NCI-H2171 treated with DMSO at 0.1 percent for 48 hours (cell line): ENCODE data around the gene PRIMA1.
A peak's percentile ranks its signal among the peaks of the same experiment; 100 is the strongest.
"Not testable (repeated sequence)": the region's sequence is repeated elsewhere in the genome, so short reads cannot be mapped to it uniquely, and the experiment has no call there.

Experiments
- DNase-seq: peaks from one replicate; lab custom pipeline; 2025; lab: John Stamatoyannopoulos, UW

PRIMA1 gene, protein sequence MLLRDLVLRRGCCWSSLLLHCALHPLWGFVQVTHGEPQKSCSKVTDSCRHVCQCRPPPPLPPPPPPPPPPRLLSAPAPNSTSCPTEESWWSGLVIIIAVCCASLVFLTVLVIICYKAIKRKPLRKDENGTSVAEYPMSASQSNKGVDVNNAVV

DNA sequence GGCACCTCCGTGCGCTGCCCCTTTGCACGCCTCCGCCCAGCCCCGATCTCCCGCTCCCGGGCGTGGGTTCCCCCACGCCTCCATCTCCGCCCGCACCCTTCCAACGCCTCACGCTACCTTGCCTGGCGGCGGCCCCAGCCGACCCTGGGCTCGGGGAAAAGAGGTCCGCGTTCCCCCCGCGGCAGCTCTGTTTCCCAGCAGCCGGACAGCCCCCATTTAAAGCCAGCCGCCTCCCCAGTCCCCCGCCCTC lies at the start of gene PRIMA1:
Gene PRIMA1 (minus strand): TSS at position 193 of the 250 bp plus-strand sequence. CDS start 767 bp downstream, outside the sequence.
- DNase-seq, result no peak

DNA sequence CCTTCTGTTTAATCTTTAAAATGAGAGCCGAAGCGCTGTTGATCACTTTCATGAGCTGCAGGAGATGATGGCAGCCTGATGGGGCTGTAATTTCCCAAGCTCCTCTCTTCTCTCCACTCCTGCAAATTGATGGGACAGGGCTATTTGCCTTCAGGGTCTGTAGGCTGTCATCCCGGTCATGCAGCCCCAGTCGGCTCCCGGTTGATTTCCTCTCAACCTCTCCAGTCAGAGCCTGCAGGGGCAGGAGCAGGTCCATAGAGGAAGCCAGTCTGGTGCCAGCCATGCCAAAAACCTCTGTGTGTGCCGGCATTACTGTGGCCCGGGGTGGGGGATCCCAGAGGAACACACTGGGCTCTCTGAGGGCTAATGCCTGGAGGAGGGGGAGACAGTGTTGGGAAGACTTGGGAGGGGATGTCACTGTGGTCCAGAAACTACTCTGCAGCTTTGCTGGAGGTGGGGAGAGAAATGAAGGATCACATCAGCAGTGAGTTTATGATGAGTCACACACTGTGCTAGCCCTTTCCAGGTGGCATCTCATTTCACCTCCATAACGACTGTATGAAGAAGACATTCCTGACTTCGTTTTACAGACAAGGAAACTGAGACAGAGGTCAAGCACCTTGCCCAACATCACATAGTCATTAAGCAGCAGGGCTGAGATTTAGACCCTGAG lies 46.5 kb upstream of the PRIMA1 start:
- DNase-seq, result no peak

DNA sequence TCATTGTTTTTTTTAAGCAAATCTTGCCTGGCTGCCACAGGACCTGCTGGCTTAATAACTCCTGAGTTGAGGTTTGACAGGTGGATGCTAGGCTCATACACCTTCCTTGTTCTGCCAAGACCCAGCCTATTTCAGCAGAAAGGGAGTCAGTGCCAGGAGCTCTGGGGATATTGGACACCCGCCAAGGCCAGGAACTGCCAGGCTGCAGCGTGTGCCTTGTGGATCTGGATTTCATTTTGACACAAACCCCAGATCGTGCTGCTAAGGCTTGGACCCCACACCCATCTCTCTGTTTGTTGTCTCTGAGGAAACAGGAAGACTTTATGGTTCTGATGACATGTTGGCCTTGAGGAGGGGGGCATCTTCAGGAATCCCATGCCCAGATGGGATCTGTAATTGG lies 44.4 kb upstream of the PRIMA1 start:
- DNase-seq, result peak; percentile 99

DNA sequence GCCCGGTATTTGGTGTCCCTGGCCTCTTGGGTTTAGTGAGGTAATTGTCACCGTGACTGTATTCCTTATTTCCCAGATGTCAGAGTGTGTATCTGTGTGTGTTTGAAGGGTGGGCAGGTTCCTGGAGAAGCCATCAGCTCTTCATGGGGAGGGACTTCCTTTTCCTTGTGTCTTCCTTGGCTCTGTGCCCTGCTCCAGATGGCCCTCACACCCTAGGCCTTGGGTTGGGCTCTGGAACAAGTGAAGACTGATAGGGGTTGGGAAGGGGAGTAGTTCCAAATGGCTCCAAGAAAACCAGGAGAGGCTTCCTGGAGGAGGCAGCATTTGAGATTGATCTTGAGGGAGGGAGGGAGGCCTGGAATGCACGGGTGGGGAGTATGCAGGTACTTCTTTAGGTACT lies 43.8 kb upstream of the PRIMA1 start:
- DNase-seq, result peak; percentile 99

DNA sequence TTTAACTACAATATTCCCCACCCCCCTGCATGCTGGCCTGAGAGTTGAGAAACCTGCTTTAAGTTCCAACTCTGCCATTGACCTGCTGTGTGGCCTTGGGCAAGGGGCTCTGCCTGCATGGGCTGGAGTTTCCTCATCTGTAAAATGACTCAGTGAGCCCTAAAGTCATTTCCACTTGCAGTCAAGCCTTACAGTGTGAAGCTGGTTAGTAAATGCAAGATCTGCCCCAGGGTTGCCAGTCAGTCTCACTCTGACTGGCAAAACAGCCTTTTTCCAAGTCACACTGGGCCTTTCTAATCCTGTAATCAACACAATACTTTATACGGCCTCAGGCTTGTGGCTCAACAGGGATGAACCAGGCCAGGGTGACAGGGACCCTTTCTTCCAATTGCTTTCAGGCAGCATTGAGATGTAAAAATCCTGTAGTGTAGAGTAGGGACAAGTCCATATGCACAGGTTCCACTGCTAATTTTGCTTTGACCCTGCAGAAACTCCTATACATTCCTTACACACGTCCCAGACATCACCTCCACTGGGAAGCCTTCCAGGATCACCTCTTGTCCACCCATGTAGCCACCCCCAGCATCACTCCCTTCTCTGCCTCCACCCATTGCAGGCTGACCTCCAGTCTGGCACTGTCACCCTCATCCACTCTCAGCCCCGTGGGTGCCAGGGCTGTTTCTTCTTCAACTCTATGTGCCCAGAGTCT lies 42.6 kb upstream of the PRIMA1 start:
- DNase-seq, result no peak

DNA sequence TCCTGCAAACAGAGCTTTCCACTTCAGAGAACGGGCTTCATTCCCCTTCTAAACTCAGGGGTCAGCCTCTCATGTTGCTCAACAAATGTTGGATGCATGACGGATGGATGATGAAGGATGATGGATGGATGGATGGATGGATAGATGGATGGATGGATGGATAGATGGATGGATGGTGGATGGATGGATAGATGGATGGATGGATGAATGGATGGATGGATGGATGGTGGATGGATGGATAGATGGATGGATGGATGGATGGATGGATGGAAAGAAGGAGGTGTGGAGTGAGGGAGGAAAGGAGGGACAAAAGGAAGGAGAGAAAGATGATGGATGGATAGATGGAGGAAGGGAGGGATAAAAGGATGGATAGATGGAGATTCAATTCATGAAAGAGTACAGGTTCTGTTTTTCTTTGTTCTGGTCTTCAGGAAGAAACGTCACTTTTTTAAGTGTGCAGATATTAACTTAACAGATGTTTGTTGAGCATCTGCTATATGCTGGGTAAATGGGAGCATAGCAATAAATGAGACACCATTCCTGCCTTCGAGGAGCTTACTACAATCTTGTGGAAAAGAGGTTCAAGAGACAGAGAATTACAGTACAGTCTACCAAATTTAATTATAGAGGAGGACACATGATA lies 41.7 kb upstream of the PRIMA1 start:
- no peak for DNase-seq

DNA sequence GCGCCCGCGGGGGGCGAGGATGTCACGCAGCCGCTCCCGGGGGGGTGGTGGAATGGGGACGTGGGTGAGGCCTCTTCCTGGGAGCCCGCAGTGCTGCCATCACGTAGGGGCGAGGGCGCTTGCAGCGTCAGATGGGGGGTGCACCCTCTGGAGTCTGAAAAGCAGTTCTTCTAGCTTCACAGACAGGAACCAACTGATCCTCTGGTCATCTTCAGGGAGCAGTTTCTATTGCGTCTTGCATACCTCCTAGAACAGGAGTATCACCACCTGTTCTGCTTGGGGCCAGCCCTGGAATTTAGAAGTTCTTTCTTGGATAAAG lies 36.9 kb upstream of the PRIMA1 start:
- no peak for DNase-seq

DNA sequence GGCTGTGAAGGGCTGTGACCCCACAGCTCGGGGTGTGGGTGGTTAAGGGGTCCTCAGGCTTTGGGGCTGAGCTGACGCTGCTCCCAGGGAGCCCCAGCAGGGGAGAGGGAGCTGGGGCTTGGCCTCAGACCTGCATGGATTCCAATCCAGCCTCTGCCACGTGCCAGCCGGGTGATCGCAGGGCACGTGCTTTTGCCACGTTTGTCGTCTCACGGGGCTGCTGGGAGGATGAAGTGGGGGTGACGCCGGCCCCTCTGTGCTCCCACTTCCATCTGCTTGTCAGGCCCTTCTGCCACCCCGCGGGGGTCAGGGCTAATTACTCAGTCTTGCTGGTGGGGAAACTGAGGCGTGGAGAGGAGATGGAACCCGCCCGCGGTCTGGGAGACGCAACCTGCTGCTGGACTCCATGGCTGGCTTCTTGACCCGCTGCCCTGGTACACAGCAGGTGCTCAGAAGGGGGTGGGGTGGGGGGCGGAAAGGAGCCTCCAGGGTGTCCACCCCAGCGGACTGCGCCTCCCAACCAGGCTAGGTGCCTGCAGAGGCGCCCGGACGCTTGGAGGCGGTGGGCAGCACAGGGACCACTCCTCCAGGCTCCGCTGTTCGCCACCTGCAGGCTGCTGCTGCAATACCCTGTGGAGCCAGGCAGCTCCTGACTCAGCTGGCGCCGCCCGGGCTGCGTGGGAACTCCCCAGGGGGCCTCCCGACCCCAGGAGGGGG lies 36.4 kb upstream of the PRIMA1 start:
- peak; percentile 12 for DNase-seq

DNA sequence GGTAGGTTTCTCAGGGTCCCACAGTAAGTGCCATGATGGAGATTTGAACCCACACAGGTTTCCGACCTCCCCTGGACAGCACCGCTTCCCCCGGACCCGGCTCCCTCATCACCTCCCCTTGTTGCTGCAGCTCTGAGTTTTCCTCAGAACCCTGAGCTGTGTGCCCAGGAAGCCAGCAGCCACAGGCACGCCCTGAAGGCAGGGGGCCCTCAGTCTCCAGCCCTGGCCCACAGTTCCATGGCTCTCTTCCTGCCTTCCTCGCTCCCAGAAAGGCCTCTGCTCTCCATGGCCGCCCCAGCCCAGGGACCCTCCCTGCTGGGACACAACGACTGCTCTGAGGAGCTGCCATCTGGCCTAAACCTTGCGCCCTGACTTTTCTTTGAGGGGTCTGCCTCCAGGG lies 35.8 kb upstream of the PRIMA1 start:
- DNase-seq, result no peak

DNA sequence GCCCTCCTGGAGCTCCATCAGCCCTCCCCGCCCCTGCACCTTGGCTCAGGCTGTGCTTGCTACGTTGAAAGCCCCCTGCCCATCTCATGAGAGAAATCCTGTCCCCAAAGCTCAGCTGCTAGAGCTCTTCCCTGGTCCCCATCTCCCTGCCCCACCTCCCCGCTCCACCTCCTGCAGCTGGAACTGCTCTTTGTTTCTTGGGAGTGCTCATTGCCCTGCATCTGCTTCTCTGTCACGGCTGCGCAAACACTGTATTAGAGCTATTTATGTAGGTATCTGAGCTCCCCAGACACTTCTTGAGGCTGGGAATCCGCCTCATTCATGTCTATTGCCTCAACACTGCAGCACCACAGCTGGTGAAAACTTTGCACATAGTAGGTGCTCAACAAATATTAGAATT lies 32.8 kb upstream of the PRIMA1 start:
- DNase-seq, result no peak

DNA sequence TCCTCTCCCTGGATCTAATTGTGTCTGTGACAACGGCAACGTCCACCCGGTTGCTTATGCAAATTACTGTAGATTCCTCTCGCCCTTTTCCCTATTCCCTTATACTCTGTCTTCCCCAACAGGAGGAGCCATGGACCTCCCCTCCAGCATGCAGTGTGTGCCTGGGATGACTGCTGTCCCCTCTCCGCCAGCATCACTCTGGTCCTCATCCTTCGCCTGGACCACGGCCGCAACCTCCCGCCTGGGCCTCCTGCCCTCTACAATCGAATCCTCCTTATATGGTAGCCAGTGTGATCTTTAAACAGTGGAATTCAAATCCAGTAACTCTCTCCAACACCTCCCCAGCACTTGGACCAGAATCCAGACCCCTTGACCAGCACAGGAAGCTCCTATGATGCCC lies 30.6 kb upstream of the PRIMA1 start:
- no peak for DNase-seq

DNA sequence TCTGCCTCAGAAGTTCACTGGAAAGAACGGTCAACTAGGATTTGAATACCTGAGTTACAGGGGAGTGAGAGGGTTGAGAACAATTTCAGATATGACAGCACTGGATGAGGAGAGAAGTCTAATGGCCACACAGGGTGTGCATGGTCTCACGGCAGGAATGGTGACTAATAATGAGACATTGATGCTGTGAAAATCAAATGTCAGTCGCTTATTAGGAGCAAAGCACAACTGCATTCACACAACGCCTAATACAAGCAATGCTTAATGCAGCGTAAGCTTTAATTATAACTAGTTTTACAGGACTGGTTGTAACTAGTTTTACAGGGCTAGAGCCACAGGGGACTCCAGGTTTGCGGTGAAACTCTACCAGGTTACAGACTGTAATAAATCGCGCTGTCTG lies 23.4 kb upstream of the PRIMA1 start:
- no peak for DNase-seq

DNA sequence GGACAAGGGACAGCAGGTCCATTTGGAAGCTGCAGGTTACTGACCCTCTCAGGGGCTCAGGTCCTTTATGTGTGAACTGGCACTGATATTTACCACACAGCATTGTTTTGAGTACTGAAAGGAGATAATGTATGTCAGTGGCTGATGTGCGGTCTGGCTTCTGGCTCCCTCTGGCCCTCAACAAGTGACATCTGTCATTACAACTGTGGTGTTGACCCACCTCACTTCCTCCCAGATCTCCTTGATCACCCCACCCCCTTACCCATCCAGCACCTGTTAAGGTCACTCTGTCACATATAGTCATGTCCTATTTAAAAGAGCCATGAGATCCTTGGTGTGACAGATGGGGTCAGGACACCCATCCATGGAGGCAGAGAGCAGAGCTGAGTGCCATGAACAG lies 22.7 kb upstream of the PRIMA1 start:
- no peak for DNase-seq

DNA sequence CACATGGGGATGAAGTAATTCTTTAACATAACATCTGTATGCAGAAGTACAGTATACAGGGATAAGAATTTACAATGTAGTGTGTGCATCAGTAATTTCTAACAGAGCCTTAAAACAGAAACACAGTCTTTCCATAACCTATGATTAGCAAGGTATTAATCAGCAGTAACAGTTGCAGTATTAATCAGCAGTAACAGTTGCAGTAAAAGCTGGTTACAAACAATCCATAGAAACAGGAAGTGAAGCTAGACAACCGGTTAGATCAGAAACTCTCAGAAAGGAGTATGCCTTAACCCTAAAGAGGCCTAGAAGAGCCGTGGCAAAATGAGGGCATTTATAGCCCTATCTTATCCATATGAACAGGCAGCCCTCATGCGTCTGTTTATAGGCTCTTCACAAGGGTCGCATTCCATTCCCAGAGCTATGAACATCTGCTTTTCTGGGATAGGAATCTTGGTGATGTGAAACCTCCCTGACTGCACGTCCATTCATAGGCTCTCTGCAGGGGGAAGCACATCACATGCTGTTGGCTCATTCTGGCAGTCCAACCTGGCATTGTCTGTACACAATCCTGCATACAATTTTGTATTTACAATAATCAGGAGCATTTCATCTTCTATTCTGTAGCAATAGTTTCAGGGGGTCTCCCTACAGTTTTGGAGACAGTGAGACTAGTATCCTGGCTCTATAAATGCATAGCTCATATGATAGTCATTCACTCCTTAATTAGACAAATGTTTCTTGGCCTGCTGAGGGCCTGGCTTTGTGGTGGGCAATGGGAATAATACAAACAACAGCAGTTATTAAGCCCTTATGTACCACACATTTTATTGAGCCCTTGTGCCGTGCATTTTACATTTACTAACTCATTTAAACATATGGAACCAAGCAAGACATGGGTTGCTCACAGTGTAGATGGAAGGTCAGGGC lies 21.5 kb upstream of the PRIMA1 start:
- not testable (repeated sequence) for DNase-seq

DNA sequence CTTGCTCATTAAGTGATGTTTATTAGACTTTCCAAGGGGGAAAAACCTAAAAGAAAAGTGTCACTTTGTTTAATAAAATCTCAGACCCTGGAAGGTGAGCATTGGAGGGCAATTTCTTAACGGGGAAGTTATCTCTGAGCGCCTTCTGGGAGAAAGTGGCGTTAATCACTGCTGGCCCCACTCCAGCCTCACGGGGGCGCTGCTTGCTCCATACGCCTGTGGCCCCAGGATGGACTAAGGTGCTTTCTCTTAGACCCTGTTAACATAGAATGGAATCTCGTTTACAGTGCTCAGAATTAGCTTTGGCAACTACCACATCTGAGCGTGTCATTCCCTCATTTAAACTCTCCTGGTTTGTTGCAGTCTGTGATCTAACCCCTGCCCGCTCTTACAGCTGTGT lies 16.4 kb upstream of the PRIMA1 start:
- DNase-seq, result no peak

DNA sequence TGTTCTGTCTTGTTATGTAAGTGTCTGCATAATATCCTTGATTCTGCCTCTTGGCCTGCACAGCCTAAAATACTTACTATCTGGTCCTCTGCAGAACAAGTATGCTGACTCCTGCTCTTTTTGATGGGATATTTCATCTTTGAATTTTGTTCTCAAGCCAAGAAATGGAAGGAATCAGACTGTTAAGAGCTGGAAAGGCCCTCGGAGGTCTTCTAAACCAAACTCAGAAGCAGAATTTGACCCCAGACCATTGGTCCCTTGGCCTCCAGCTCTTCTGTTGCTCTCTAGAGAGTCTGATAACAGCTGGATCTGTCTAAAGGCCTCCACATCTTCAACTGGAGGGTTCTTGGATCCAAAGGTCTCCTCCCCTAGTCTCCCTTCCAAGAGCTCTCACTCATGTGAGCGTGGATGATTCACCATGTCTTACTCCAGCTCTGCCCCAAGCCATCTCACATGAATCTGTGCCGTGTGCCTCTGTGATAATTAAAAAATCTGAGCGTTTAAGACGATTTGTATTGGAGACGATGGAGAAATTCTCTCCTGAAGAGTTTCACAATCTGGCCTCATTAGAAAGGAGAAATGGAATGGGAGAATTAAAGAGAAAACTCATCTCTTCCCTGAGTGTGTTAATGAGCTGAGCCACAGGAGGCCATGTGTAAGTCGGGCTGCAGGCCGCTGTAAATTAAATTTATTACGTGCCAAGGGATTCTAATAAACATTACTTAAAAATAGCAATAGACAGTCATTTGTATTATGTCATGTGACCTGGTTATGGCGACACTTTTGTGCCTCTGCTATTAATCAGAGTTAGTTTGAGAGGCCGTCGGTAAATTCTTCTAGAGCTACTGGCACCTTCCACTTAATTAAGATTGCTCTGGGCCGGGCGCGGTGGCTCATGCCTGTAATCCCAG lies 15.4 kb upstream of the PRIMA1 start:
- DNase-seq, result no peak

DNA sequence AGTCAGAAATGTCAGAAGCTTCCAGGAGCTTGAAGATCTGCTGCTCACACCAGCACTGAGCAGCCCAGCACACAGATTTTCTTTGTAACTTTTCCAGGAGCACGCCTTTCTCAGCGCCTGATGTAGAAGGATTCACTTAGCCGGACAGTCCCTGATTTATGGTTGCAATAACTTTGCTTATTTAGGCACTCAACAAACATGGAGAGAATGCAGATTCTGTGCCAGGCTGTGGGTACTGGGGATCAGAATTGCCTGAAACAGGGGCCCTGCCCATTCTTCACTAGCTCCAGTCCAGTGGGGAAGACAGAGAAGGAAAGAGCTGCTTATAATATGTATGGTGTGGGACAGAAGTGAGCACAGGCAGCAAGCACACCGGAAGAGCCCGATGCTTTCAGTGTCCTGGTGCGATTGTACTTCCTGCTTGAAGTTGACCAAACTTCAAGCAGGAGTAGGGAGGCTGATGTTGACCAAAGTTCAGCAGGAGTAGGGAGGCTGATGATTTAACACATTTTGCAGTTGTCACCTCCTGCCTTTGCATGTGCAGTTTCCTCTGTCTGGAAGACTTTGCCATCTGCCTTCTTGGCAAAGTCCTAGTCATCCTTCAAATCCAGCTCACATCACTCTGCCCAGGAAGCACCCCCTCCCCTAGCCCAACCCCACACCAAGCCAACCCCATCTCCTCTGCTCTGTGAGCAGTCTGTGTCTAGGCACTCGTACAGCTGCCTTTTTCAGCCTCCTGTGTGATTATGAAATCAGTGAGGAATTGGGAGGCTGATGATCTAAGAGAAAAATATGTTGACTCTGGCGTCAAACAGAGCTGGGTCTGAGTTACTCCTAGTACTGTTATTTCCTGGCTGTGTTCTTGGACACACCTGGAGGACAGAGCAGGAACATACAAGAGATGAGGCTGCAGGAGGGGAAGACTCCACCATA lies 12.0 kb upstream of the PRIMA1 start:
- DNase-seq, result no peak

DNA sequence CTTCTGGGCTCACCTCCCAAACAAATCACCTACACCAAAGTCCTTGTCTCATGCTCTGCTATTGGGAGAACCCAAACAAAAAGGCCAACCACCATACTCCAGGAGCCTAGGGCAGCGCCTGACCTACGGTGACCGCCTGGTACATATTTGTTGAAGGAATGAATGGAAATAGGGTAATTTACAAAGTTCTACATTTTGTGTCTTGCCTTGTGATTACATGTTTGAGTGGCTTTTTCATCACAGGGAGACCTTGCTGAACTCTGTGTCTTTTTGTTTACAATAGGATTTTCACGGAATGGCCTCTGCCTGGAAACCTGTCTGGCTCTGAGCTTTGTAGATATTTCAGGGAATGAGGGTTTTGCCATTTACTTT lies 11.3 kb upstream of the PRIMA1 start:
- no peak for DNase-seq

DNA sequence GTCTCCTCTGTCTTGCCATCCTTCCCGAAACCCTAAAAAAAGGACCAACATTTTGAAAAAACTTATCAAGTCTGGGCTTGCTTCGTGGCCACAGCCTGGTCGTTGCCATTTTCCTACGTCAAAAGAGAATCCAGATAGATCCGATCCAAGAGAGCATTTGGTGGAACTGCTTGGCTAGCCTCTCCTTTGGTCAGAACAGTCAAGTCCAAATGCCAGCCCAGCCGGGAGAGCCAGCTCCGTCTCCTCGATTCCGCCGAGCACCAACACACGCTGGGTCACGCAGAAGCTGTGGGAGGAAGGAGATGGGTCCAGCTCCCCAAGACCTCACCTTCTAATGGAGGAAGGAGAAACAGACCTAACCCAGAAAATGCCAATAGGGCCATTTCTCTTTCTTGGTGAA lies 9.3 kb upstream of the PRIMA1 start:
- no peak for DNase-seq

DNA sequence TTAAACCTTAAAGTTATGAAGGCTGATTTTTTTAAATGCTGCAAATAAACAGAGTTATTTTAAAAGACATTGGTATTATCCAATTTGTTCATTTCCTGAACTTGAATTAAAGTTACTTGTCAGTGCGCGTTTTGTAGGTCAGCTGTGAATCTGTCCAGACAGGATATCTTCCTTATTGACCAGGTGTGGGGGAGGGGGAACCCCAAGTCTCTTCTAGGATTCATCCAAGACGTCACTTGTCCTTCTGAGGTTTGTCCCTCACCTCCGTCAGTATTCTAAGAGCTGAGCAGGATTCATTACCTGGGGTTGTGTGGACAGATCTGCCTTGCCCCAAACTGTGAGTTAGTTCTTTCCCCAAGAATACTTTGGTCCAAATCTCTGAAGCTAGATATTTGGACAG lies 8.8 kb upstream of the PRIMA1 start:
- no peak for DNase-seq
